CD14-positive monocyte (primary cell): Measurements from ENCODE around the gene IL1RL1. TPM values are rescaled to one million over a fixed set of nuclear protein-coding genes. Genes with fewer than 3 reads are reported as not detected.

Source experiments
- DNase-seq, 3 donors: peaks; one replicate each; pipeline ENCODE4 v3.0.0-alpha.2; 2011 to 2022
- H2AFZ ChIP-seq: 2 replicates; pipeline ENCODE4 v1.6.0; 2012; ENCODE audit warnings: mild to moderate bottlenecking, low read depth, low read length, inconsistent platforms; ENCODE audit not compliant: insufficient read depth, poor library complexity, severe bottlenecking
- H3K27ac ChIP-seq, 2 donors: 1 replicate in 1 of 2; 2 replicates in 1 of 2; pipeline ENCODE4 v1.5.1; 2012 to 2013; ENCODE audit warnings: low read length in 2 of 2, control low read depth in 1 of 2, inconsistent platforms in 1 of 2, low read depth in 1 of 2, mild to moderate bottlenecking in 1 of 2
- H3K27me3 ChIP-seq, 2 donors: one replicate each; pipeline versions ENCODE4 v1.6.0 to v1.6.1; 2011 to 2013; ENCODE audit warnings: low read length in 2 of 2; ENCODE audit not compliant: control insufficient read depth in 2 of 2, insufficient read depth in 2 of 2
- H3K36me3 ChIP-seq, 2 donors: replicated peaks in 1 of 2; 1 replicate in 1 of 2; 2 replicates in 1 of 2; pipeline versions ENCODE4 v1.5.1 to v1.6.1; 2012 to 2013; ENCODE audit warnings: low read length in 2 of 2, control low read depth in 1 of 2, inconsistent platforms in 1 of 2, mild to moderate bottlenecking in 1 of 2; ENCODE audit not compliant: insufficient read depth in 2 of 2, control insufficient read depth in 1 of 2
- H3K4me1 ChIP-seq, 2 donors: 1 replicate in 1 of 2; 2 replicates in 1 of 2; pipeline versions ENCODE4 v1.5.1 to v1.6.1; 2012 to 2013; ENCODE audit warnings: low read length in 2 of 2, control low read depth in 1 of 2, inconsistent platforms in 1 of 2, mild to moderate bottlenecking in 1 of 2, moderate library complexity in 1 of 2; ENCODE audit not compliant: insufficient read depth in 2 of 2, control insufficient read depth in 1 of 2
- H3K4me2 ChIP-seq: replicated peaks from 2 replicates; pipeline ENCODE3; 2012; ENCODE audit warnings: low read length, moderate library complexity, mild to moderate bottlenecking; ENCODE audit not compliant: poor library complexity, severe bottlenecking; ENCODE audit errors: extremely low read depth
- H3K4me3 ChIP-seq, 3 experiments: fragments of 200-600 bp in 1 of 3; sonication (generic) in 1 of 3; replicated peaks in 1 of 3; 1 replicate in 2 of 3; 2 replicates in 1 of 3; pipeline ENCODE4 v1.5.1; 2011 to 2013; ENCODE audit warnings: low read length in 3 of 3, mild to moderate bottlenecking in 3 of 3, control low read depth in 2 of 3, low read depth in 2 of 3, inconsistent platforms in 1 of 3, moderate library complexity in 1 of 3
- H3K79me2 ChIP-seq: 2 replicates; pipeline ENCODE4 v1.6.0; 2012; ENCODE audit warnings: mild to moderate bottlenecking, control low read depth, inconsistent platforms, low read length, moderate library complexity; ENCODE audit not compliant: insufficient read depth
- H3K9ac ChIP-seq: 2 replicates; pipeline ENCODE4 v1.6.0; 2017; ENCODE audit warnings: low read length, mild to moderate bottlenecking; ENCODE audit not compliant: insufficient read depth, poor library complexity, severe bottlenecking
- H3K9me3 ChIP-seq, 2 donors: replicated peaks in 1 of 2; 1 replicate in 1 of 2; 2 replicates in 1 of 2; pipeline versions ENCODE4 v1.5.1 to v1.6.1; 2012 to 2013; ENCODE audit warnings: low read length in 2 of 2, control low read depth in 1 of 2; ENCODE audit not compliant: control insufficient read depth in 1 of 2, insufficient read depth in 1 of 2
- H4K20me1 ChIP-seq: 2 replicates; pipeline ENCODE4 v1.6.0; 2012; ENCODE audit warnings: mild to moderate bottlenecking, low read length, control low read depth, moderate library complexity; ENCODE audit not compliant: insufficient read depth
- H3K27ac Mint-ChIP-seq, 7 donors: one replicate each; pipeline ENCODE4 v1.8.0; 2020; ENCODE audit warnings: mild to moderate bottlenecking in 7 of 7, mixed read lengths in 7 of 7, moderate library complexity in 6 of 7, inconsistent platforms in 2 of 7
- H3K27me3 Mint-ChIP-seq, 3 donors: one replicate each; pipeline ENCODE4 v1.8.0; 2021 to 2022; ENCODE audit warnings: low read depth in 3 of 3, mild to moderate bottlenecking in 3 of 3, mixed read lengths in 3 of 3, moderate library complexity in 3 of 3, inconsistent platforms in 1 of 3
- H3K36me3 Mint-ChIP-seq, 2 donors: one replicate each; pipeline ENCODE4 v1.8.0; 2020; ENCODE audit warnings: mixed read lengths in 2 of 2, inconsistent platforms in 1 of 2, mild to moderate bottlenecking in 1 of 2
- H3K4me1 Mint-ChIP-seq: one replicate; pipeline ENCODE4 v1.8.0; 2020; ENCODE audit warnings: mild to moderate bottlenecking, mixed read lengths
- H3K4me3 Mint-ChIP-seq, 2 donors: one replicate each; pipeline ENCODE4 v1.8.0; 2020; ENCODE audit warnings: mild to moderate bottlenecking in 2 of 2, mixed read lengths in 2 of 2, moderate library complexity in 1 of 2
- H3K9me3 Mint-ChIP-seq, 7 donors: one replicate each; pipeline ENCODE4 v1.8.0; 2020 to 2022; ENCODE audit warnings: mixed read lengths in 7 of 7, mild to moderate bottlenecking in 6 of 7, moderate library complexity in 6 of 7, inconsistent platforms in 2 of 7
- WGBS: methylation state at CpG from one replicate; pipeline ENCODE4 v1.1.5; 2013; ENCODE audit warnings: missing lambda C conversion rate; ENCODE audit not compliant: insufficient coverage; 5-methylcytosine and 5-hydroxymethylcytosine counted together
- intact Hi-C, 2 donors: fragments of 100-400 bp; cut with micrococcal nuclease; formaldehyde crosslinking; loops; one replicate each; pipeline versions ENCODE4 v1.15.0 to v1.15.1; 2023
- polyA plus RNA-seq, 3 donors: library from polyadenylated mRNA; depleted of rRNA in 1 of 3; unstranded in 2 of 3; stranded (reverse) in 1 of 3; fragments of 300-500 nt in 2 of 3; fragments of >200 nt in 1 of 3; fragmentation: Illumina TruSeq in 2 of 3; gene quantifications; 1 replicate in 2 of 3; 2 replicates in 1 of 3; pipeline ENCODE4 v1.2.3, GENCODE V29; 2012 to 2021
- TF ChIP-seq, protein P1 (sequence below): fragments of 200-600 bp; IDR thresholded peaks from one replicate; pipeline ENCODE4 v1.8.0; 2022; ENCODE audit warnings: antibody characterized with exemption, mild to moderate bottlenecking

The IL1RL1 gene
- polyA plus RNA-seq, 3 donors, result not detected

DNA sequence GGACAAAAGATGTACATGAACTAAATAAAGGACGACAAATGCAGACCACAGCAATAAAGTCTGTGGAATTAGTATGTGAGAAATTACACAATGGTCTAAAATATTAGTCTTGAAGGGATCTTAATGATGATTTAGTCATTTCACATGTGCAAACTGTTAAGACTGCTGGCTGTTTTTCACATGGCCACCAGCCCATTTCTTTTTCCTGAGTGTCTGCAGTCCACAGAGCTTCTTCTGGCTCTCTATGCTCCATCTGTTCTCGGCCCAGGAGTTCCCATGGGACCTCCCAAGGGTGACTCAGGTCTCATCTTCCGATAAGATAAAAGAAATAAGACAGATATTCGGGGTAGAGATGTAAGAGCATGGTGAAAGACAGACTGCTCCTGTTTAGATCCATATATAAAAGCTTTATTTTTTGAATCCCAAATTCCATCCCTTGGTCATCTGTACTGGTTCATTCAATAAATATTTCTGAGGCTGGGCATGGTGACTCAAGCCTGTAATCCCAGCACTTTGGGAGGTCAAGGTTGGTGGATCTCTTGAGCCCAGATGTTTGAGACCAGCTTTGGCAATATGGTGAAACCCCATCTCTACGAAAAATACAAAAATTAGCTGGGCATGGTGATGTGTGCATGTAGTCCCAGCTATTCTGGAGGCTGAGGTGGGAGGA is 20.1 kb downstream of the IL1RL1 start:
- Histone ChIP-seq H3K9me3 (no peaks in the 10 kb centered on the region), H3K4me2 (no peak overlapping the region), H3K79me2 (no peaks in the 10 kb centered on the region), H3K9ac (no peak overlapping the region), H3K4me1 (no peaks in the 10 kb centered on the region), H2AFZ (no peak overlapping the region), H3K27me3 (peaks cover 4 to 9% of the 10 kb centered on the region in 2 donors), H3K36me3 (no peaks in the 10 kb centered on the region), H4K20me1 (no peaks in the 10 kb centered on the region), H3K4me3 (no peak overlapping the region), H3K27ac (no peak overlapping the region)
- WGBS, result 100% methylated on average over 1 of the region's 5 CpGs
- Mint-ChIP-seq H3K4me3 (no peak overlapping the region), H3K9me3 (peaks cover 2 to 23% (median 7%) of the 10 kb centered on the region in 7 donors), H3K27ac (no peak overlapping the region), H3K27me3 (peaks cover 10 to 30% (median 16%) of the 10 kb centered on the region in 3 donors), H3K36me3 (no peaks in the 10 kb centered on the region), H3K4me1 (no peaks in the 10 kb centered on the region)
- DNase-seq, result no peak
- intact Hi-C loops, result no loop called here
- TF ChIP-seq, protein P1, sequence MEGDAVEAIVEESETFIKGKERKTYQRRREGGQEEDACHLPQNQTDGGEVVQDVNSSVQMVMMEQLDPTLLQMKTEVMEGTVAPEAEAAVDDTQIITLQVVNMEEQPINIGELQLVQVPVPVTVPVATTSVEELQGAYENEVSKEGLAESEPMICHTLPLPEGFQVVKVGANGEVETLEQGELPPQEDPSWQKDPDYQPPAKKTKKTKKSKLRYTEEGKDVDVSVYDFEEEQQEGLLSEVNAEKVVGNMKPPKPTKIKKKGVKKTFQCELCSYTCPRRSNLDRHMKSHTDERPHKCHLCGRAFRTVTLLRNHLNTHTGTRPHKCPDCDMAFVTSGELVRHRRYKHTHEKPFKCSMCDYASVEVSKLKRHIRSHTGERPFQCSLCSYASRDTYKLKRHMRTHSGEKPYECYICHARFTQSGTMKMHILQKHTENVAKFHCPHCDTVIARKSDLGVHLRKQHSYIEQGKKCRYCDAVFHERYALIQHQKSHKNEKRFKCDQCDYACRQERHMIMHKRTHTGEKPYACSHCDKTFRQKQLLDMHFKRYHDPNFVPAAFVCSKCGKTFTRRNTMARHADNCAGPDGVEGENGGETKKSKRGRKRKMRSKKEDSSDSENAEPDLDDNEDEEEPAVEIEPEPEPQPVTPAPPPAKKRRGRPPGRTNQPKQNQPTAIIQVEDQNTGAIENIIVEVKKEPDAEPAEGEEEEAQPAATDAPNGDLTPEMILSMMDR, result no peak

DNA sequence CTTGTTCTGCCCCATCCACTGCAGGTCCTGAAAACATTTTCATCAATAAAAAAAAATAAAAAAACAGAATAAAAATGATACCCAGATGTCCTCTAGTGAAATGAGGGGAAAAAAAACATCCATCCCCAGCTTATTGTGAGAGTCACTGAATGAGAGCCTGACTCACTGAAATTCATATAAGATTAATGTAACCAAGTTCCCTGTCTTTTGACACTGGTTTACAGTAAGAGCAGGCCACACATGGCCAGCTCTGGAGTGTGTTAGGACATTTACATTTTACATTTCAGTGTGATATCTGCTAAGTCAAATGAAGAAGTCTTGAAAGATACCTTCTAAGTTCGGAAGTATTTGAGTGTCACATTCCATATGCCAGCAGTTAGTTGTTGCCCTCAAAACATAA is 23.1 kb downstream of the IL1RL1 start:
- Mint-ChIP-seq H3K27ac (no peak overlapping the region), H3K4me1 (no peaks in the 10 kb centered on the region), H3K36me3 (no peaks in the 10 kb centered on the region), H3K27me3 (peaks cover 13 to 30% (median 15%) of the 10 kb centered on the region in 3 donors), H3K4me3 (no peak overlapping the region), H3K9me3 (peaks cover 0 to 7% (median 2%) of the 10 kb centered on the region in 7 donors)
- Histone ChIP-seq H3K4me3 (no peak overlapping the region), H3K27me3 (peaks cover 12 to 15% of the 10 kb centered on the region in 2 donors), H3K27ac (no peak overlapping the region), H3K9ac (no peak overlapping the region), H3K9me3 (no peaks in the 10 kb centered on the region), H2AFZ (no peak overlapping the region), H4K20me1 (no peaks in the 10 kb centered on the region), H3K79me2 (no peaks in the 10 kb centered on the region), H3K4me2 (no peak overlapping the region), H3K36me3 (no peaks in the 10 kb centered on the region), H3K4me1 (no peaks in the 10 kb centered on the region)
- TF ChIP-seq, protein P1, result no peak
- intact Hi-C loops, result no loop called here
- WGBS, result no CpG with 5 or more reads among the region's 1 CpG
- no peak for DNase-seq
